ENCODE measurements around the gene TGIF1. TPM values are rescaled to one million over a fixed set of nuclear protein-coding genes. Genes with fewer than 3 reads are reported as not detected.

Gene TGIF1
- total and polyA plus RNA-seq, 10 donors = 25.3 to 64.5 (median 35.9) TPM

DNA sequence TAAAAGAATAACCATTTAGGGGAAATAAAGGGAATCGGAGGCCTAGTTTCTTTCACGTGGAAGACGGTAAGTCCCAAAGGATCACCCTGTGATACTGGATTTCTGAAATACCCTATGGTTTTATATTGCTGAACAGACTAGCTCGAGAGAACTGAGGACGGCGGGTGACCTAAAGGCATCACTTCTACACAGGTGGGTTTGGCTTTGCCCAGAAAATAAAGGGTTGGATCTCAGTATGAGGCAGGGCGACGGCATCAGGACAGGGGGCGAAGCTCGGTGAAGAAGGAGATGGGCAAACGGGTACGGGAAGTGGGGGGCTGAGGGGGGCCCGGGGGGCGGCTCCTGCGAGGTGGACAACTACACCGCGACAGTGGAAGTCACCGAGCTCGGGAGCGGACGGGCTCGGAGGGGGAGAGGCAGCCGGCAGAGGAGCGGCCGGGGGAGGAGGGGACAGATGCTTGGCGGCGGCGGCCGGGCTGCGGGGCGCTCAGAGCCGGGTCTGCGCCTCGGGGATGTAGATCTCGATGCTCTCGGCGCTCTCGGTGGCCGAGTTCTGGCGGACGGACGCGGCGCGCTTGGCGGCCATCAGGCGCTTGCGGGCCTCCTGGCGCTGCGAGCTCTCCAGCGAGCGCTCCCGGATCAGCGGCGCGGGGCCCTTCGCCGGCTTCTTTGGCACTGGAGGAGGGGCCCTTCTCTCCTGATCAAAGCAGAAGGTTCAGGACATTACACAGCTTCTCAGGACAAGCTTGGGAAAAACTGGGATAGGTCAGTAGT, 48.9 kb downstream of the TGIF1 start:
- TF ChIP-seq POLR2AphosphoS5 (IDR thresholded peaks at IDR 0.05) (peak in 2 of 3 donors; percentile 34 to 51), POLR2A (IDR thresholded peaks at IDR 0.05) (no peak)
- H3K27ac ChIP-seq = peak overlapping the region in 6 of 8 donors; percentile 1 to 65 (median 48)
- no peaks in the 10 kb centered on the region for H3K9me3 ChIP-seq
- intact Hi-C loops (cut with DNase I; ENCODE audit: low total_unique reads) = no loop called here
- 15 to 27% (median 16%) methylated on average over 28 to 58 of the region's 58 CpGs for WGBS, 5 donors
- no peaks in the 10 kb centered on the region for H3K36me3 ChIP-seq
- peak; percentile 82 for DNase-seq
- H3K4me3 ChIP-seq = peak overlapping the region; percentile 22 to 68 (median 39)
- peaks cover 0 to 25% (median 19%) of the 10 kb centered on the region in 6 donors for H3K4me1 ChIP-seq
- H3K27me3 ChIP-seq (replicated peaks in 1 of 7) = peaks cover 0 to 36% (median 7%) of the 10 kb centered on the region in 7 donors

DNA sequence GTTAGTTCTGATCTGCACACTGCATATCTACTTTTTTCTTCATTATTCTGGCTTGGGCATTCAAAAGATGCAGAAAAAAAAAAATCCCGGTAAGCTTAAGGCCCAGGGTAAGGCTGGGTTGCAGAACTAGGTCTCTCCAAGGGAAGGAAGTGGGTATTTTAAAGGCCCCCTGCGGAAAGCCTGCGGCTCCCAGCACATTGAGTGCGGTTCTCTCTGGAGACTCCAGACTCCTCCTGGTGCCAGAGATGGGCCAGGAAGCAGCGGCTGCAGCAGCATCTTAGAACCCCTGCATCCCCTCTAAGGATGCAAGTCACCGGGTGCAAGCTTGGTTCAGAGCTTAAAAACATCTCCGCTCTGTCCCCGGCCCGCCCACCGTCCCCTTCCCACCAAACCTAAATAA, 49.5 kb downstream of the TGIF1 start:
- intact Hi-C loops (cut with DNase I; ENCODE audit: low total_unique reads) = no loop called here
- WGBS, 5 donors = 4 to 30% (median 10%) methylated on average over 9 to 10 of the region's 10 CpGs
- peaks cover 0 to 23% (median 17%) of the 10 kb centered on the region in 6 donors for H3K4me1 ChIP-seq
- no peak for DNase-seq
- H3K27me3 ChIP-seq (replicated peaks in 1 of 7) = peaks cover 0 to 36% (median 7%) of the 10 kb centered on the region in 7 donors
- H3K27ac ChIP-seq = peak overlapping the region in 5 of 8 donors; percentile 1 to 65 (median 55)
- peak overlapping the region in 7 of 8 donors; percentile 22 to 68 (median 39) for H3K4me3 ChIP-seq
- H3K36me3 ChIP-seq = no peaks in the 10 kb centered on the region
- no peak for TF ChIP-seq POLR2A (IDR thresholded peaks at IDR 0.05)
- TF ChIP-seq POLR2AphosphoS5 (IDR thresholded peaks at IDR 0.05) = no peak
- TF ChIP-seq, protein P1, sequence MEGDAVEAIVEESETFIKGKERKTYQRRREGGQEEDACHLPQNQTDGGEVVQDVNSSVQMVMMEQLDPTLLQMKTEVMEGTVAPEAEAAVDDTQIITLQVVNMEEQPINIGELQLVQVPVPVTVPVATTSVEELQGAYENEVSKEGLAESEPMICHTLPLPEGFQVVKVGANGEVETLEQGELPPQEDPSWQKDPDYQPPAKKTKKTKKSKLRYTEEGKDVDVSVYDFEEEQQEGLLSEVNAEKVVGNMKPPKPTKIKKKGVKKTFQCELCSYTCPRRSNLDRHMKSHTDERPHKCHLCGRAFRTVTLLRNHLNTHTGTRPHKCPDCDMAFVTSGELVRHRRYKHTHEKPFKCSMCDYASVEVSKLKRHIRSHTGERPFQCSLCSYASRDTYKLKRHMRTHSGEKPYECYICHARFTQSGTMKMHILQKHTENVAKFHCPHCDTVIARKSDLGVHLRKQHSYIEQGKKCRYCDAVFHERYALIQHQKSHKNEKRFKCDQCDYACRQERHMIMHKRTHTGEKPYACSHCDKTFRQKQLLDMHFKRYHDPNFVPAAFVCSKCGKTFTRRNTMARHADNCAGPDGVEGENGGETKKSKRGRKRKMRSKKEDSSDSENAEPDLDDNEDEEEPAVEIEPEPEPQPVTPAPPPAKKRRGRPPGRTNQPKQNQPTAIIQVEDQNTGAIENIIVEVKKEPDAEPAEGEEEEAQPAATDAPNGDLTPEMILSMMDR (IDR thresholded peaks at IDR 0.05 in 8 of 11, conservative IDR thresholded peaks at IDR 0.05 in 3 of 11) = no peak
- H3K9me3 ChIP-seq = no peaks in the 10 kb centered on the region

DNA sequence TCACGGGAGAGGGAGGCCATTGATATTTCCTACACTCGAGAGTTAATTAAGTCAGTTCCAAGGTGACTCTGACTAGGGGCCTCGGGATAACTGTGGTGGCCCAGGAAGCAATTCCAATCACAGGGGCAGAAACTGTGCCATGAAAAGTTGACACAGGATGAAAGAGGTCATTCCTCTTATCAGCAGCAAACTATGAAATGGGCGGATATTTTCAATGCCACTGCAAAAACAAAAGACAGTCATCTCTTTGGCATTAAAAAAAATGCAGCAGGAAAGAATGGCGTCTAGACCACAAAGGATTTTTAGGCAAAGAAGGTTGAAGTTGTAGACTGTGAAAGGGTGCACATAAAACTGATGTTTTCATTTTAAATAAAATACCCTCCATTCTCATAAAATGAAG, 50.0 kb downstream of the TGIF1 start:
- H3K4me3 ChIP-seq = peak overlapping the region in 1 of 8 donors; percentile 68
- intact Hi-C loops (cut with DNase I; ENCODE audit: low total_unique reads) = no loop called here
- 25 to 31% (median 29%) methylated on average over 5 of the region's 5 CpGs for WGBS, 5 donors
- no peak for TF ChIP-seq POLR2A (IDR thresholded peaks at IDR 0.05)
- no peak for TF ChIP-seq POLR2AphosphoS5 (IDR thresholded peaks at IDR 0.05)
- TF ChIP-seq, protein P1 (IDR thresholded peaks at IDR 0.05 in 8 of 11, conservative IDR thresholded peaks at IDR 0.05 in 3 of 11) = no peak
- H3K4me1 ChIP-seq = peaks cover 0 to 23% (median 17%) of the 10 kb centered on the region in 6 donors
- DNase-seq = no peak
- no peaks in the 10 kb centered on the region for H3K36me3 ChIP-seq
- peak overlapping the region in 4 of 8 donors; percentile 42 to 65 (median 58) for H3K27ac ChIP-seq
- peaks cover 0 to 36% (median 7%) of the 10 kb centered on the region in 7 donors for H3K27me3 ChIP-seq (replicated peaks in 1 of 7)
- H3K9me3 ChIP-seq = no peaks in the 10 kb centered on the region

DNA sequence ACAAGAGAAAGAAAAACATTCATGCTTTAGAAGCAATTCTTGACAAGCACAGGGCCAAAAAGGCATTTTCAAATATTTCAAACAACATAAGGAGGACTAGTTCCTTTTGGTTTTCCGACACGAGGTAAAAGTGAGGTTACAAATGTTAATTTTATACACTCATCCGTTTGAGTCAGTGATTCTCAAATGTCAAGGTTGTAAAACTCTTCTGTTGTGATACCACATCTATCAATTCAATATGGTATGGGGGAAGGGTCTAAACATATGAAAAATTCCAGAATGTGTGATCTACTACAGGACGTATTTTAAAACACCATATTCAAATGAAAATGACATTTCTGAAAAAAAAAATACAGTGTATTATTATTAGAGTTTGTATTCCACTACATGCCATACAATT, 52.7 kb downstream of the TGIF1 start:
- Histone ChIP-seq H3K27me3 (replicated peaks in 1 of 7) (peaks cover 0 to 36% (median 7%) of the 10 kb centered on the region in 7 donors), H3K9me3 (no peaks in the 10 kb centered on the region), H3K4me3 (no peak overlapping the region), H3K36me3 (no peaks in the 10 kb centered on the region), H3K27ac (no peak overlapping the region), H3K4me1 (peaks cover 0 to 23% (median 17%) of the 10 kb centered on the region in 6 donors)
- DNase-seq = no peak
- intact Hi-C loops (cut with DNase I; ENCODE audit: low total_unique reads) = no loop called here
- 59 to 75% (median 72%) methylated on average over 4 of the region's 4 CpGs for WGBS, 5 donors
- TF ChIP-seq POLR2AphosphoS5 (IDR thresholded peaks at IDR 0.05) = no peak
- no peak for TF ChIP-seq POLR2A (IDR thresholded peaks at IDR 0.05)
- TF ChIP-seq, protein P1 (IDR thresholded peaks at IDR 0.05 in 8 of 11, conservative IDR thresholded peaks at IDR 0.05 in 3 of 11) = no peak

Data from spleen (tissue), 11 donors.